ENCODE results near the gene ADGRL2.

DNA sequence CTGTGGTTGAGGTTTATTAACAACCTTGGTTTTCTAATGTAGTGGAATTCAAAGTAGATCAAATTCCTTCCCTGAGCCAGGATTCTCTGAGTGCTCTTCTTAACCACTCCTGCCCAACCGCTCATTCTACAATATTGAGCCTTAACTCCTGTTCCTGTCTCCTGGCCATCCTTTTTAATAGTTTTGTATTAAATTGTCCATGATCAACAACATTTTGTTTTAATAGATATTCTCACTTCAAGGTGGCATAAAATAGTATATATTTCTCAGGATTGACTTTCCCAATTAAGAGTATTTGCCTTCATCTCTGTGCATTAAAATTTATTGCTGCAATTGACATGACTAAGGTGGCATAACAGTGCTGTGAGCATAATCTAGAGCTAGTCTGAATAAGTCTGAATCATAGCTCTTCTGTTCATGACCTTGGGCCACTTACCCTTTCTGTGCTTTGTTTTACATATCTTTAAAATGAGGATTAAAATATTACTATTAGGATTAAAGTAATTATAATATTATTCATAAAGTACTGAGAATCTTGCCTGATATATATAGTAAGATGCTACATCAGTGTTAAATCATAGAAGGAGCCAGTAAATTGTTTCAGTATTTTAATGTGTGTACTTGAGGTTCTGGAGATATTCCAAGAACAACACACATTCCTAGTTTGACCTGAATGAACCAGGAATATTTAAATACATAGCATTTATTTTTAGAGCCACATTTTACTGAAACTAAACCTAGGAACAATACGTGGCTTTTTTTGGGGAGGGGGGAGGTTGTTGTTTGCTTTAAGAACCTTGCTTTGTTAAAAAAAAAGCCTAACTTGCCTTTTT is 76.4 kb downstream of the ADGRL2 start:
- TF ChIP-seq CTCF (IDR thresholded peaks at IDR 0.05) (no peak), POLR2A (IDR thresholded peaks at IDR 0.05) (no peak)

Data from lower leg skin (tissue), 3 donors.